ENCODE results near the gene ADCYAP1. TPM values are rescaled to one million over a fixed set of nuclear protein-coding genes. Genes with fewer than 3 reads are reported as not detected.

The ADCYAP1 gene
- total and polyA plus RNA-seq, 5 donors from 2014 or later, result not detected

DNA sequence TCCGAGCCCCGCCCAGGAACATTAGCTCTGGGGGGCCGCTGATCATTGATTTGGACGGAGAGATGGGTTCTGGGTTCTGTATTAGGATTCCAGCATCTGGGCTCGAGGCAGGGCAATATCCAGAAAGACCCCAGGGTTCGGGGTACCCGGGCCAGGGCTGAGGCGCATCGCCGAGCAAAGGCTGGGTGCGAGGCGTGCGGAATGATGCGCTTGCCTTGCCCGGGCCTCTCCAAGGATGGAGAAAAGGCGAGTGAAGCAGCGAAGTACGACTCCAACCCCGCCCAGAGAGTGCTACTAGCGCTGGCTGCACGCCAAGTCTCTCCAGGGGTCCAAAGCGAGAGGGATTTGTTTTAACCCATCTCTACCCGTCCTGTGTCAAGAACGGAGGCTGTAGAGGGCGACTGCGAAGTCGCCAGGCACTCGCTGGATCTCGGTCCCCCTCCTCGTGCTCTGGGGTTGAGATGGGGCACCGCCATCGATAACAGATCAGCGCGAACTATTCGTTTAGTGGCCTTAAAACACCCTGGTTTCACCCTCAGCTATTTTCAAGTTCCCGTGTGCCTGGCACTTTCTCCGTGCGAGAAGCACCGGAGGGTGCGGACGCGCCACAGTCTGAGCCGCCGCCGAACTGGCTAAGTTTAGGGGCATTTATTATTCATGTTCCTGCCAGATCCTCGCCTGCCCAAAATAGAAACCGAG is 1.9 kb downstream of the ADCYAP1 start:
- H3K9me3 ChIP-seq (ENCODE audit: control insufficient read depth in 2 of 2, low read length in 2 of 2), result no peaks in the 10 kb centered on the region
- DNase-seq, result no peak
- no peak overlapping the region for H3K4me3 ChIP-seq (ENCODE audit: low read depth, low read length)
- H3K36me3 ChIP-seq (ENCODE audit: control insufficient read depth, insufficient read depth, low read length), result no peaks in the 10 kb centered on the region
- Mint-ChIP-seq H3K9me3 (peaks cover 0 to 7% (median 5%) of the 10 kb centered on the region in 7 donors), H3K4me1 (peaks cover 0 to 24% (median 9%) of the 10 kb centered on the region in 4 donors), H3K27me3 (peaks cover 82% of the 10 kb centered on the region), H3K4me3 (peak overlapping the region in 2 of 4 donors; percentile 48 to 56), H3K36me3 (no peaks in the 10 kb centered on the region), H3K27ac (no peak overlapping the region)
- no peak for ATAC-seq (ENCODE audit: low read depth in 2 of 2)
- H3K4me1 ChIP-seq (ENCODE audit: control insufficient read depth, insufficient read depth, low read length, poor library complexity, severe bottlenecking), result peaks cover 24% of the 10 kb centered on the region
- H3K27me3 ChIP-seq (ENCODE audit: control insufficient read depth, insufficient read depth, low read length), result peaks cover 28% of the 10 kb centered on the region
- no peak overlapping the region for H3K27ac ChIP-seq (ENCODE audit: insufficient read depth, low read length, poor library complexity, severe bottlenecking)

DNA sequence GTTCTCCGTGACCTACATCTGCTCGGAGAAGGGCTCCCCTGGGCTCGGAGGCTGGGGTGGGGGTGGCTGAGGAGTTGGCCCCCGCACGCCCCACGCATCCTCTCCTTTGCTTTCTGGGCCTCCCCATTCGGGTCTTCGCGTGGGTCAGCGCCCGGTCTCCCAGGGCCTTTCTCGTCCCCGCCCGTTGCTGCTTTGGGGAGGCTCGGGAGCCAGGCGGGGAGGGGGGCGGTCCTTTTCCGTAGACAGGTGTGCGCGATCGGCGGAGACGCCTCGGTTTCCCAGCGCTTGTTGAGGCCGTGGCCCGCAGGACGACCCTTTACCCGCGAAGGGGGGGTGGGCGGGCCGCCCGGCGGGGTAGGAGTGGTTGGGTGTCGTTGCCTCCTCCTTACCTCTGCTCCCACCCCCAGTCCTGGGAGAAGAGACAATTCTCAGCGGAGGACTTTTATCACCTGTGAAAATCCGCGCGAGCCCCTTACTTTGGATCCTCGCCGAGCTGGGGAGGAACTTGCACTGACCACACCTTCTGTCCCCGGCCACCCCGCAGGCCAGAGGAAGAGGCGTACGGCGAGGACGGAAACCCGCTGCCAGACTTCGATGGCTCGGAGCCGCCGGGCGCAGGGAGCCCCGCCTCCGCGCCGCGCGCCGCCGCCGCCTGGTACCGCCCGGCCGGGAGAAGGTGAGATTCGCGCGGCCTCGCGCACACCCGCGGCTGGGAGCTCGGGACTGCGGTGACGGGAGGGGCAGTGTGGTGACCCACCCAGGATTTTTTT is 2.6 kb downstream of the ADCYAP1 start:
- no peak overlapping the region for H3K4me3 ChIP-seq (ENCODE audit: low read depth, low read length)
- peaks cover 33% of the 10 kb centered on the region for H3K27me3 ChIP-seq (ENCODE audit: control insufficient read depth, insufficient read depth, low read length)
- DNase-seq (no peak), ATAC-seq (ENCODE audit: low read depth in 2 of 2) (no peak)
- no peaks in the 10 kb centered on the region for H3K9me3 ChIP-seq (ENCODE audit: control insufficient read depth in 2 of 2, low read length in 2 of 2)
- Mint-ChIP-seq H3K4me3 (peak overlapping the region in 2 of 4 donors; percentile 50 to 56), H3K27me3 (peaks cover 80% of the 10 kb centered on the region), H3K36me3 (no peaks in the 10 kb centered on the region), H3K4me1 (peaks cover 0 to 24% (median 9%) of the 10 kb centered on the region in 4 donors), H3K27ac (no peak overlapping the region), H3K9me3 (peaks cover 0 to 7% (median 4%) of the 10 kb centered on the region in 7 donors)
- no peaks in the 10 kb centered on the region for H3K36me3 ChIP-seq (ENCODE audit: control insufficient read depth, insufficient read depth, low read length)
- peaks cover 24% of the 10 kb centered on the region for H3K4me1 ChIP-seq (ENCODE audit: control insufficient read depth, insufficient read depth, low read length, poor library complexity, severe bottlenecking)
- H3K27ac ChIP-seq (ENCODE audit: insufficient read depth, low read length, poor library complexity, severe bottlenecking), result no peak overlapping the region

DNA sequence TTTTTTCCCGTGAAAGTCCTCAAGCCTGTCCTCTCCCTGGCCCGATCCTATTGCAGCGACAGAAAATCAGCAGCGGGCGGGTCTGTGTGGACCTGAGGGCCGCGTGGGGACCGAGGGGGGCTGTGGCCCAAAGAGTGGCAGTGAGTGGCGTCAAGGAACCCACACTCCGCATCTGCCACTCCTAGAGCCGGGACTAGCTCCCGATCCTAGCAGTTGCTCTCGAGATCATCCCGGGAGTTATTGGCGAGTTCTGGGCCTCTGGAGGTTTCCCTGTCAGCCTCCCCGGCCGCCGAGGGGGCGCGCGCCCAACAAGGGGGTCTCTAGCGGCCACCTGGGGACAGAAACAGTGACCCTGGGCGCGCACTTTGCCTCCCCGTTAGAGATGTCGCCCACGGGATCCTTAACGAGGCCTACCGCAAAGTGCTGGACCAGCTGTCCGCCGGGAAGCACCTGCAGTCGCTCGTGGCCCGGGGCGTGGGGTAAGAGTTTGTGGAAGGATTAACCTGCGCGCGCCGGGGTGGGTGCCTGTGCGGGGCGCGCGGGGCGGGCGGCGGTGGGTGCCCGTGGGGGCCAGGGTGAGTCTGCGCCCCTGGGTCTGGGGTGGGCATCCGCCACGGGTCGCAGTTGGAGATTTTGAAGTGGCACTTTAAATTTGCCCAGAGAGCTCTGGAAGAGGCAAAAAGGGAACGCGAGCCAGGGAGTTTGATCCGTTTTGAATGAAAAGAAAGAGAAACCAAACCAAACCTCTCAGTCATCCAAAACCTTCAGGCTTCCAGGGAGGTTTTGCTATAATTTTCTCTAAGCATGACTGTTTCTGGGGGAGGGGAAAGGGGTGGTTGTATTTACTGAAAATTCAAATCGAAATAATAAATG is 3.5 kb downstream of the ADCYAP1 start:
- Histone ChIP-seq H3K9me3 (ENCODE audit: control insufficient read depth in 2 of 2, low read length in 2 of 2) (no peaks in the 10 kb centered on the region), H3K27me3 (ENCODE audit: control insufficient read depth, insufficient read depth, low read length) (peaks cover 34% of the 10 kb centered on the region), H3K4me3 (ENCODE audit: low read depth, low read length) (peak overlapping the region; percentile 41), H3K27ac (ENCODE audit: insufficient read depth, low read length, poor library complexity, severe bottlenecking) (no peak overlapping the region), H3K4me1 (ENCODE audit: control insufficient read depth, insufficient read depth, low read length, poor library complexity, severe bottlenecking) (peaks cover 24% of the 10 kb centered on the region), H3K36me3 (ENCODE audit: control insufficient read depth, insufficient read depth, low read length) (no peaks in the 10 kb centered on the region)
- no peak for DNase-seq
- peaks cover 74% of the 10 kb centered on the region for H3K27me3 Mint-ChIP-seq
- ATAC-seq (ENCODE audit: low read depth in 2 of 2), result no peak
- peaks cover 0 to 7% (median 2%) of the 10 kb centered on the region in 7 donors for H3K9me3 Mint-ChIP-seq
- H3K4me1 Mint-ChIP-seq, result peaks cover 0 to 24% (median 9%) of the 10 kb centered on the region in 4 donors
- no peaks in the 10 kb centered on the region for H3K36me3 Mint-ChIP-seq
- H3K27ac Mint-ChIP-seq, result no peak overlapping the region
- peak overlapping the region; percentile 21 to 76 (median 50) for H3K4me3 Mint-ChIP-seq

DNA sequence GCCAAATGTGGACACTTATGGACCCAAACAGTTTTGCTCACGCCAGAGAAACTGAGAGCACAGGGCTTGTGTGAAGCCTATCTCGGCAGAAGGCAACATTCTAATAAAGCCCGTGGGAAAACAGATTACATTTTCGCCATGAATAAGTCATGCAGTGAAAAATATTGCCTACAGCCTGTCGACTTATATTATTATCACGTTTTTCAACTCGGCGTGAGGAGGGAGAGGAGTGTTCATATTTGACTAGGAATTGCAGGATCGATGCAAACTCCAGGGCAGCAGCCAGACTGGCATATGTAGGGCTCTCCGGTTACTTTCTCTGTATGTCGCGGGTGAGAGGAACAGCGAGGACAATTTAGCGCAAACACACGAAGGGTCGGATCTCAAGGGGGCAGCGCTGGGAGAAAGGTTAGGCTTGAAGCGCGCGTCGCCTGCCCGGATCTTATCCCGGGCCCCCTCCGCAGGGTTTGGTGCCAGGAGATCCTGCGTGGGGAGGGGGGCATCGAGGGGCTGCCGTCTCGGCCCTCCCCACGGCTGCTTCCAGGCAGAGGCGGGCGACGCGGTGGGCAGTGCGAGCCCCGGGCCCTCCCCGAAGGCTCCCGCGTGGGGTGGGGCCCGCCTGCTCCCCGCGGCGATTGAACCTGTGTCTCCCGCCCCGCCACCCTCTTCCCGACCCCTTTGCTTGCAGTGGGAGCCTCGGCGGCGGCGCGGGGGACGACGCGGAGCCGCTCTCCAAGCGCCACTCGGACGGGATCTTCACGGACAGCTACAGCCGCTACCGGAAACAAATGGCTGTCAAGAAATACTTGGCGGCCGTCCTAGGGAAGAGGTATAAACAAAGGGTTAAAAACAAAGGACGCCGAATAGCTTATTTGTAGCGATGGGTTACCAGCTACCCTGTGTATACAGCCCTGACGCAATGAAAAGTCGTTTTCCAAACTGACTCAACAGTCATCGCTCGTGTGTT is 4.4 kb downstream of the ADCYAP1 start:
- Histone ChIP-seq H3K4me3 (ENCODE audit: low read depth, low read length) (peak overlapping the region; percentile 41), H3K4me1 (ENCODE audit: control insufficient read depth, insufficient read depth, low read length, poor library complexity, severe bottlenecking) (peaks cover 24% of the 10 kb centered on the region), H3K27me3 (ENCODE audit: control insufficient read depth, insufficient read depth, low read length) (peaks cover 35% of the 10 kb centered on the region), H3K36me3 (ENCODE audit: control insufficient read depth, insufficient read depth, low read length) (no peaks in the 10 kb centered on the region), H3K27ac (ENCODE audit: insufficient read depth, low read length, poor library complexity, severe bottlenecking) (no peak overlapping the region), H3K9me3 (ENCODE audit: control insufficient read depth in 2 of 2, low read length in 2 of 2) (no peaks in the 10 kb centered on the region)
- ATAC-seq (ENCODE audit: low read depth in 2 of 2) (no peak), DNase-seq (no peak)
- peaks cover 0 to 3% (median 2%) of the 10 kb centered on the region in 7 donors for H3K9me3 Mint-ChIP-seq
- peak overlapping the region in 1 of 3 donors; percentile 26 for H3K27ac Mint-ChIP-seq
- H3K36me3 Mint-ChIP-seq, result no peaks in the 10 kb centered on the region
- H3K4me3 Mint-ChIP-seq, result peak overlapping the region; percentile 21 to 76 (median 50)
- H3K4me1 Mint-ChIP-seq, result peaks cover 0 to 22% (median 9%) of the 10 kb centered on the region in 4 donors
- peaks cover 70% of the 10 kb centered on the region for H3K27me3 Mint-ChIP-seq

DNA sequence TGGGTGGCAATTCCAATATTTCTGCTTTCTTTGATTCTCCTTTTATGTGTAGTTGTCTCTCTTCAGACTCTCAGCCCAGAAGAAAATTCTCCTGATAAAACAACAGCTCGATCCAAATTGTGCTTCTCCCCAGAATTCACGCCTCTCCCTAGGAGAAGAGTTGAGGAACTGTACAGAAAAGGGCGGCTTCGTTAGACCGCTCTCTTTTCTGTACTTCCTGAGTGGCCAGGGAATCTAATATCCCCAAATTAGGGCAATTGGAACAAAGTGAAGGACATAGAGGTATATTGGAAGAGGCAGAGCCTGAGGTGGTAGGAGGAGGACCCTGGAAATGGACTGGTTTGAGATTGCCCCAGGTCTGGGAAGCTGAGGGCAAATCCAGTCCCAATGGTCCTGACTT is 5.6 kb downstream of the ADCYAP1 start:
- ATAC-seq (ENCODE audit: low read depth in 2 of 2), result no peak
- H3K27ac Mint-ChIP-seq, result no peak overlapping the region
- H3K4me1 Mint-ChIP-seq, result peaks cover 0 to 22% (median 7%) of the 10 kb centered on the region in 4 donors
- H3K9me3 Mint-ChIP-seq, result peaks cover 0 to 4% (median 0%) of the 10 kb centered on the region in 7 donors
- no peak overlapping the region for H3K4me3 Mint-ChIP-seq
- H3K36me3 ChIP-seq (ENCODE audit: control insufficient read depth, insufficient read depth, low read length), result no peaks in the 10 kb centered on the region
- DNase-seq, result no peak
- H3K4me3 ChIP-seq (ENCODE audit: low read depth, low read length), result no peak overlapping the region
- no peaks in the 10 kb centered on the region for H3K9me3 ChIP-seq (ENCODE audit: control insufficient read depth in 2 of 2, low read length in 2 of 2)
- H3K27ac ChIP-seq (ENCODE audit: insufficient read depth, low read length, poor library complexity, severe bottlenecking), result no peak overlapping the region
- H3K27me3 ChIP-seq (ENCODE audit: control insufficient read depth, insufficient read depth, low read length), result peaks cover 33% of the 10 kb centered on the region
- H3K36me3 Mint-ChIP-seq, result no peaks in the 10 kb centered on the region
- H3K27me3 Mint-ChIP-seq, result peaks cover 58% of the 10 kb centered on the region
- peaks cover 24% of the 10 kb centered on the region for H3K4me1 ChIP-seq (ENCODE audit: control insufficient read depth, insufficient read depth, low read length, poor library complexity, severe bottlenecking)

DNA sequence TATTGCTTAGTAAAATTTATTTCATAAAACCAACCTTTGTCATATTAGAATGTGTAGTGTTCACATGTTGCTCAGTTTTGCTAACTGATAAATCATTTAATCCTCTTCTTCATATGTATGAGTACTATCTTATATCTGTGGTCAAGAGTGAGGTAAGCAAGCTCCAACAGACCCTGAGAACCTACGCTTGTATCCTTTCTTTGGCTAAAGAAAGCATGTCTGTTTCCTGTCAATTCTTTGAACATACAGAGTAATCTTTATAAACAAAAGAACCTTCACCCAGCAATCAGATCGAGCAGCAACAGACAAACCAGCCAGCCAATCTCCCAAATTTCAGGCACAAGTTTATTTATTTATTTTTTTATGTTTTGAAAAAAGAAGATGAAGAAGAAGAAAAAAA is 6.4 kb downstream of the ADCYAP1 start:
- Mint-ChIP-seq H3K4me3 (no peak overlapping the region), H3K4me1 (peaks cover 0 to 18% (median 6%) of the 10 kb centered on the region in 4 donors), H3K27me3 (peaks cover 50% of the 10 kb centered on the region), H3K27ac (no peak overlapping the region), H3K9me3 (peaks cover 0 to 3% (median 0%) of the 10 kb centered on the region in 7 donors), H3K36me3 (no peaks in the 10 kb centered on the region)
- no peak for DNase-seq
- Histone ChIP-seq H3K4me3 (ENCODE audit: low read depth, low read length) (no peak overlapping the region), H3K27me3 (ENCODE audit: control insufficient read depth, insufficient read depth, low read length) (peaks cover 33% of the 10 kb centered on the region), H3K27ac (ENCODE audit: insufficient read depth, low read length, poor library complexity, severe bottlenecking) (no peak overlapping the region), H3K4me1 (ENCODE audit: control insufficient read depth, insufficient read depth, low read length, poor library complexity, severe bottlenecking) (peaks cover 24% of the 10 kb centered on the region), H3K36me3 (ENCODE audit: control insufficient read depth, insufficient read depth, low read length) (no peaks in the 10 kb centered on the region), H3K9me3 (ENCODE audit: control insufficient read depth in 2 of 2, low read length in 2 of 2) (no peaks in the 10 kb centered on the region)
- ATAC-seq (ENCODE audit: low read depth in 2 of 2), result no peak

Data from CD4-positive, CD25-positive, alpha-beta regulatory T cell (primary cell).